ENCODE results near the gene ANAPC15.

DNA sequence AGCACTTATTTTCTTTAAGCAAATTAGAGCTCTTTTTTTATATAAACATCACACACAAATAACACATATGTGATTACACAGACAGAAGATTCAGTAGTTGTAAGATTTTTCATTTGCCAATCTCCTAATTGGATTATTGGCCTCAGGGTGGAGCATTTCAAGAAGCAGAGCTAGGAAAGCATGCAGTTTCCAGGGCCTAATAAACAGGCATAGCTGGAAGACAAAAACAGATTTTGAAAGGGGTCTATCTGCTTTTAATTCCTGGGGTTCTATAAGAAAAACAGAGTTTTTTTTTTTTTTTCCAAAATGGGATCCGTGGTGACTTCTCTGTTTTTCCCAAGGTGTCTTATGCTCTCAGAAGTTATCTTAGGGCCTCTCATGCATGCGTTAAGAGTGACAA lies 15.4 kb upstream of the ANAPC15 start:
- no peak for TF ChIP-seq CTCF (IDR thresholded peaks at IDR 0.05 in 2 of 3, conservative IDR thresholded peaks at IDR 0.05 in 1 of 3; ENCODE audit: borderline replicate concordance in 1 of 3, insufficient read depth in 1 of 3, low read depth in 2 of 3, low read length in 2 of 3)
- no peak for TF ChIP-seq POLR2A (IDR thresholded peaks at IDR 0.05; ENCODE audit: borderline replicate concordance, extremely low read depth, insufficient read depth, insufficient read length)
- no peak for TF ChIP-seq EZH2 (IDR thresholded peaks at IDR 0.05)
- TF ChIP-seq ZNF274 (IDR thresholded peaks at IDR 0.05; ENCODE audit: low read depth, low read length), result no peak
- TF ChIP-seq SIN3A (IDR thresholded peaks at IDR 0.05; ENCODE audit: low read depth), result no peak
- TF ChIP-seq REST (IDR thresholded peaks at IDR 0.05; ENCODE audit: low read depth), result no peak
- TF ChIP-seq, protein P1, sequence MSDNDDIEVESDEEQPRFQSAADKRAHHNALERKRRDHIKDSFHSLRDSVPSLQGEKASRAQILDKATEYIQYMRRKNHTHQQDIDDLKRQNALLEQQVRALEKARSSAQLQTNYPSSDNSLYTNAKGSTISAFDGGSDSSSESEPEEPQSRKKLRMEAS (IDR thresholded peaks at IDR 0.05), result no peak
- no peak for TF ChIP-seq JUND (IDR thresholded peaks at IDR 0.05)
- no peak for TF ChIP-seq POLR2AphosphoS5 (IDR thresholded peaks at IDR 0.05; ENCODE audit: low read depth, low read length)
- peak; percentile 44; the same call in 1 of the 2 replicates for TF ChIP-seq CBX3 (IDR thresholded peaks at IDR 0.05; ENCODE audit: low read depth)
- TF ChIP-seq EZH2phosphoT487 (IDR thresholded peaks at IDR 0.05; ENCODE audit: borderline replicate concordance), result no peak
- TF ChIP-seq FOSL1 (IDR thresholded peaks at IDR 0.05; ENCODE audit: low read depth), result no peak
- TF ChIP-seq SP1 (IDR thresholded peaks at IDR 0.05; ENCODE audit: low read depth), result no peak
- no peak for TF ChIP-seq ZFX (IDR thresholded peaks at IDR 0.05)

Measured in HCT116 (cell line).